K562 (cell line): ENCODE results near the gene MMS19. TPM values are rescaled to one million over a fixed set of nuclear protein-coding genes. Genes with fewer than 3 reads are reported as not detected.

Source experiments
- ATAC-seq: fragments of 200-7000 bp; cut with Tn5 transposase; 3 replicates; pipeline ENCODE4 v1.9.1; 2020; ENCODE audit warnings: moderate library complexity
- BruUV-seq: library from RNA; stranded (reverse); fragments of 400-500 nt; replicated peaks from 2 replicates; lab custom pipeline; 2021; lab: Mats Ljungman, UMichigan
- CTCF ChIA-PET: fragments of 300-600 bp; formaldehyde crosslinking; extraction: SDS; loops from one replicate; lab custom pipeline; 2021; ENCODE audit warnings: low intra/inter-chr PET ratio; lab: Yijun Ruan, JAX
- POLR2A ChIA-PET: fragments of 300-600, 350-650 bp; sonication (Branson Sonifier 250); formaldehyde crosslinking; extraction: SDS; loops from one replicate; lab custom pipeline; 2021; ENCODE audit warnings: antibody characterized with exemption, inconsistent platforms; lab: Yijun Ruan, JAX
- DNase-seq, 4 experiments: peaks; one replicate each; pipeline versions ENCODE4 v3.0.0 to v3.0.0-alpha.2; 2011 to 2018; ENCODE audit warnings: low spot score in 3 of 4, mixed read lengths in 3 of 4; ENCODE audit errors: extremely low read depth in 1 of 4
- FAIRE-seq: peaks from 2 replicates; lab custom pipeline; 2011; peaks lifted over from hg19 to GRCh38; lab: Jason Lieb, UNC
- H2AFZ ChIP-seq: 2 replicates; pipeline ENCODE4 v1.6.0; 2011; ENCODE audit warnings: low read depth, low read length, control low read depth, inconsistent platforms
- H3K27ac ChIP-seq: fragments of 200-600 bp; 3 replicates; pipeline ENCODE4 v1.8.0; 2011; ENCODE audit warnings: low read depth, mild to moderate bottlenecking, control low read depth, inconsistent platforms, low read length, moderate library complexity, mixed read lengths; ENCODE audit errors: extremely low read depth
- H3K27me3 ChIP-seq, 2 experiments: fragments of 300-600 bp in 1 of 2; 2 replicates in 1 of 2; 3 replicates in 1 of 2; pipeline versions ENCODE4 v1.6.0 to v1.8.0; 2011; ENCODE audit warnings: inconsistent platforms in 2 of 2, low read length in 2 of 2, mild to moderate bottlenecking in 1 of 2, mixed read lengths in 1 of 2, moderate library complexity in 1 of 2; ENCODE audit not compliant: control insufficient read depth in 2 of 2, insufficient read depth in 2 of 2
- H3K36me3 ChIP-seq: fragments of 300-600 bp; 3 replicates; pipeline ENCODE4 v1.8.0; 2011; ENCODE audit warnings: mild to moderate bottlenecking, low read length, inconsistent platforms; ENCODE audit not compliant: control insufficient read depth, insufficient read depth
- H3K4me1 ChIP-seq, 2 experiments: fragments of 200-600 bp in 1 of 2; replicated peaks in 1 of 2; 2 replicates in 1 of 2; 3 replicates in 1 of 2; pipeline versions ENCODE4 v1.5.1 to v1.8.0; 2011; ENCODE audit warnings: inconsistent platforms in 2 of 2, low read length in 2 of 2, mild to moderate bottlenecking in 1 of 2, mixed read lengths in 1 of 2, moderate library complexity in 1 of 2; ENCODE audit not compliant: control insufficient read depth in 2 of 2, insufficient read depth in 2 of 2
- H3K4me2 ChIP-seq: 2 replicates; pipeline ENCODE4 v1.6.1; 2011; ENCODE audit warnings: low read length, control low read depth, inconsistent platforms, mixed read lengths; ENCODE audit not compliant: insufficient read depth
- H3K4me3 ChIP-seq: fragments of 200-600 bp; sonication (generic), shearing (Covaris generic); 2 replicates; pipeline ENCODE4 v1.5.1; 2016; ENCODE audit warnings: control low read depth, inconsistent platforms
- H3K79me2 ChIP-seq: fragments of 200-600 bp; 3 replicates; pipeline ENCODE4 v1.8.0; 2011; ENCODE audit warnings: low read length, inconsistent platforms; ENCODE audit not compliant: control insufficient read depth, insufficient read depth
- H3K9ac ChIP-seq, 2 experiments: 2 replicates each; pipeline versions ENCODE4 v1.6.0 to v1.6.1; 2011; ENCODE audit warnings: low read depth in 2 of 2, low read length in 2 of 2, control low read depth in 1 of 2, inconsistent platforms in 1 of 2, mild to moderate bottlenecking in 1 of 2, mixed read lengths in 1 of 2; ENCODE audit not compliant: insufficient read depth in 1 of 2
- H3K9me1 ChIP-seq: one replicate; pipeline ENCODE4 v1.6.0; 2011; ENCODE audit warnings: inconsistent platforms, mild to moderate bottlenecking, low read length, moderate library complexity; ENCODE audit not compliant: control insufficient read depth, insufficient read depth
- H3K9me3 ChIP-seq: replicated peaks from 2 replicates; pipeline ENCODE4 v1.5.1; 2011; ENCODE audit warnings: low read depth, low read length, inconsistent platforms; ENCODE audit not compliant: control insufficient read depth, insufficient read depth
- H4K20me1 ChIP-seq: replicated peaks from 2 replicates; pipeline ENCODE4 v1.6.1; 2011; ENCODE audit warnings: low read length, inconsistent platforms, mixed read lengths; ENCODE audit not compliant: control insufficient read depth, insufficient read depth
- HDGF ChIP-seq: fragments of 450-650 bp; IDR thresholded peaks from 2 replicates; pipeline ENCODE4 v1.6.1; 2016
- HIVEP1 ChIP-seq: fragments of 250-450 bp; sonication (Bioruptor Pico); IDR thresholded peaks from 2 replicates; pipeline ENCODE4 v1.4.0; 2020; ENCODE audit warnings: mild to moderate bottlenecking
- HMGN3 ChIP-seq: IDR thresholded peaks from 2 replicates; pipeline ENCODE4 v1.6.1; 2011; ENCODE audit warnings: borderline replicate concordance, low read depth, mild to moderate bottlenecking, mixed read lengths, low read length; ENCODE audit not compliant: insufficient read length; ENCODE audit errors: extremely low read depth
- IRF2 ChIP-seq: sonication (generic); formaldehyde crosslinking; IDR thresholded peaks from 2 replicates; pipeline ENCODE4 v1.8.1; 2022; ENCODE audit warnings: mild to moderate bottlenecking, missing genetic modification reagents
- NR2F6 ChIP-seq: fragments of 450-650 bp; formaldehyde crosslinking; IDR thresholded peaks from 2 replicates; pipeline ENCODE4 v1.4.0; 2020; ENCODE audit warnings: mild to moderate bottlenecking
- SMC3 ChIP-seq: conservative IDR thresholded peaks from 2 replicates; pipeline ENCODE4 v1.6.1; 2011; ENCODE audit warnings: low read depth, low read length, improper control_type of control experiment; ENCODE audit not compliant: insufficient read depth
- ZSCAN32 ChIP-seq: fragments of 450-650 bp; formaldehyde crosslinking; IDR thresholded peaks from 2 replicates; pipeline ENCODE4 v1.4.0; 2020; ENCODE audit warnings: mild to moderate bottlenecking, moderate library complexity
- WGBS: fragments of 100-300 bp; shearing (Covaris generic); methylation state at CpG from one replicate; pipeline ENCODE4 v1.1.6; 2016; ENCODE audit warnings: low coverage, mixed read lengths; ENCODE audit not compliant: insufficient coverage; ENCODE audit errors: missing lambda C conversion rate; 5-methylcytosine and 5-hydroxymethylcytosine counted together
- in situ Hi-C: fragments of 300-500 bp; cut with MboI; formaldehyde crosslinking; loops from 4 replicates; pipeline ENCODE4 v1.15.0; 2018; ENCODE audit warnings: inconsistent platforms, mixed read lengths
- intact Hi-C: fragments of 100-400 bp; cut with micrococcal nuclease; formaldehyde crosslinking; loops from 2 replicates; pipeline ENCODE4 v1.14.2; 2022
- polyA plus RNA-seq, 8 experiments: library from polyadenylated mRNA; depleted of rRNA in 4 of 8; stranded (reverse) in 5 of 8; unstranded in 3 of 8; fragments of >200 nt; fragmentation: Nextera tagmentation in 2 of 8; fragmentation: Illumina TruSeq in 1 of 8; extraction: Ambion mirVana in 2 of 8; extraction: Trizol in 1 of 8; gene quantifications; 2 replicates each; pipeline versions ENCODE4 v1.2.1 to v1.2.3, GENCODE V29; 2011 to 2014; ENCODE audit warnings: inconsistent platforms in 1 of 8, missing spikeins in 1 of 8
- total RNA-seq, 7 experiments: library from RNA; depleted of rRNA in 6 of 7; stranded (reverse); fragments of >200 nt in 6 of 7; fragmentation: Illumina TruSeq in 2 of 7; extraction: Trizol in 2 of 7; gene quantifications; 2 replicates each; pipeline versions ENCODE4 v1.2.1 to v1.2.3, GENCODE V29; 2011 to 2021; ENCODE audit warnings: low replicate concordance in 1 of 7
- TF ChIP-seq, protein P1 (sequence below): fragments of 450-650 bp; formaldehyde crosslinking; IDR thresholded peaks from 2 replicates; pipeline ENCODE4 v1.4.0; 2022; ENCODE audit warnings: missing genetic modification characterization
- TF ChIP-seq, protein P2 (sequence below): fragments of 250-450 bp; sonication (Bioruptor Pico); IDR thresholded peaks from 2 replicates; pipeline ENCODE4 v1.8.0; 2022; ENCODE audit warnings: inconsistent platforms, mild to moderate bottlenecking, moderate library complexity, borderline replicate concordance
- TF ChIP-seq, protein P3 (sequence below): fragments of 200-800 bp; sonication (Bioruptor generic); IDR thresholded peaks from 2 replicates; pipeline ENCODE4 v1.6.1; 2016; ENCODE audit warnings: missing genetic modification characterization, missing compliant biosample characterization
- TF ChIP-seq, protein P4 (sequence below): fragments of 450-650 bp; IDR thresholded peaks from 2 replicates; pipeline ENCODE4 v1.6.1; 2016; ENCODE audit warnings: missing biosample characterization, missing genetic modification characterization

MMS19 gene
- total and polyA plus RNA-seq, 9 of the 15 experiments (the other 6 are each of a cell fraction or from before 2014, with no cell fraction given), result 40.1 to 110 (median 62.9) TPM

DNA sequence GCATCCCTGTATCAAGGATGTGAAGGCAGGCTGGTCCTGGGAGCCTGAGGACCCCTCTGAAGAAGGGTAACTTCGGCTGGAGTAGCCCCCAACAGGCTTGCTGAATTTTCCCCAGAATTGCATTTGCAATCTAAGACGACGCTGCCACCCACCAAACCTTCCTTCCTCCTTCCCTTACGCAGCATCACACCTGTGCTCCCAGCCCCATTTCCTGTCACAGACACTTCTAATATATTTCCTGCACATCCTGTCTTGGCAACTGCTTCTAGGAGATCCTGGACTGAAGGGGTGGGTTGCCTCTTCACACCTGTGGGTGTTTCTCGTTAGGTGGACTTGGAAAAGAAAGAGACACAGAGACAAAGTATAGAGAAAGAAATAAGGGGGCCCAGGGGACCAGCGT is 81.7 kb downstream of the MMS19 start:
- 93% methylated on average over 3 of the region's 6 CpGs for WGBS
- no peak overlapping the region for H3K4me3 ChIP-seq
- ATAC-seq, result no peak
- ChIA-PET CTCF (no interaction called here), POLR2A (no interaction called here)
- H3K9me3 ChIP-seq, result no peaks in the 10 kb centered on the region
- H3K9me1 ChIP-seq, result no peaks in the 10 kb centered on the region
- H3K4me1 ChIP-seq, result peaks cover 16 to 26% of the 10 kb centered on the region in 2 experiments; a peak in 3 of 5 replicates
- no peak overlapping the region for H3K4me2 ChIP-seq
- H4K20me1 ChIP-seq, result no peaks in the 10 kb centered on the region
- in situ Hi-C loops, result no loop called here
- BruUV-seq, result no TSS peak
- H3K27ac ChIP-seq, result no peak overlapping the region; the same call in 2 of the 3 replicates
- FAIRE-seq, result no peak
- no peaks in the 10 kb centered on the region for H3K79me2 ChIP-seq
- no peak overlapping the region for H3K9ac ChIP-seq
- no peaks in the 10 kb centered on the region; the same call in 2 of the 3 replicates for H3K36me3 ChIP-seq
- no peak for DNase-seq
- no peak overlapping the region for H2AFZ ChIP-seq
- intact Hi-C loops, result no loop called here
- no peaks in the 10 kb centered on the region for H3K27me3 ChIP-seq
- TF ChIP-seq NR2F6 (no peak), IRF2 (CRISPR knock-in tag) (no peak), ZSCAN32 (CRISPR knock-in tag) (no peak), HMGN3 (no peak), HDGF (no peak), SMC3 (no peak), HIVEP1 (no peak)
- TF ChIP-seq, protein P1, sequence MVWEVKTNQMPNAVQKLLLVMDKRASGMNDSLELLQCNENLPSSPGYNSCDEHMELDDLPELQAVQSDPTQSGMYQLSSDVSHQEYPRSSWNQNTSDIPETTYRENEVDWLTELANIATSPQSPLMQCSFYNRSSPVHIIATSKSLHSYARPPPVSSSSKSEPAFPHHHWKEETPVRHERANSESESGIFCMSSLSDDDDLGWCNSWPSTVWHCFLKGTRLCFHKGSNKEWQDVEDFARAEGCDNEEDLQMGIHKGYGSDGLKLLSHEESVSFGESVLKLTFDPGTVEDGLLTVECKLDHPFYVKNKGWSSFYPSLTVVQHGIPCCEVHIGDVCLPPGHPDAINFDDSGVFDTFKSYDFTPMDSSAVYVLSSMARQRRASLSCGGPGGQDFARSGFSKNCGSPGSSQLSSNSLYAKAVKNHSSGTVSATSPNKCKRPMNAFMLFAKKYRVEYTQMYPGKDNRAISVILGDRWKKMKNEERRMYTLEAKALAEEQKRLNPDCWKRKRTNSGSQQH (CRISPR knock-in tag), result no peak
- TF ChIP-seq, protein P2, sequence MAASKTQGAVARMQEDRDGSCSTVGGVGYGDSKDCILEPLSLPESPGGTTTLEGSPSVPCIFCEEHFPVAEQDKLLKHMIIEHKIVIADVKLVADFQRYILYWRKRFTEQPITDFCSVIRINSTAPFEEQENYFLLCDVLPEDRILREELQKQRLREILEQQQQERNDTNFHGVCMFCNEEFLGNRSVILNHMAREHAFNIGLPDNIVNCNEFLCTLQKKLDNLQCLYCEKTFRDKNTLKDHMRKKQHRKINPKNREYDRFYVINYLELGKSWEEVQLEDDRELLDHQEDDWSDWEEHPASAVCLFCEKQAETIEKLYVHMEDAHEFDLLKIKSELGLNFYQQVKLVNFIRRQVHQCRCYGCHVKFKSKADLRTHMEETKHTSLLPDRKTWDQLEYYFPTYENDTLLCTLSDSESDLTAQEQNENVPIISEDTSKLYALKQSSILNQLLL, result no peak
- TF ChIP-seq, protein P3, sequence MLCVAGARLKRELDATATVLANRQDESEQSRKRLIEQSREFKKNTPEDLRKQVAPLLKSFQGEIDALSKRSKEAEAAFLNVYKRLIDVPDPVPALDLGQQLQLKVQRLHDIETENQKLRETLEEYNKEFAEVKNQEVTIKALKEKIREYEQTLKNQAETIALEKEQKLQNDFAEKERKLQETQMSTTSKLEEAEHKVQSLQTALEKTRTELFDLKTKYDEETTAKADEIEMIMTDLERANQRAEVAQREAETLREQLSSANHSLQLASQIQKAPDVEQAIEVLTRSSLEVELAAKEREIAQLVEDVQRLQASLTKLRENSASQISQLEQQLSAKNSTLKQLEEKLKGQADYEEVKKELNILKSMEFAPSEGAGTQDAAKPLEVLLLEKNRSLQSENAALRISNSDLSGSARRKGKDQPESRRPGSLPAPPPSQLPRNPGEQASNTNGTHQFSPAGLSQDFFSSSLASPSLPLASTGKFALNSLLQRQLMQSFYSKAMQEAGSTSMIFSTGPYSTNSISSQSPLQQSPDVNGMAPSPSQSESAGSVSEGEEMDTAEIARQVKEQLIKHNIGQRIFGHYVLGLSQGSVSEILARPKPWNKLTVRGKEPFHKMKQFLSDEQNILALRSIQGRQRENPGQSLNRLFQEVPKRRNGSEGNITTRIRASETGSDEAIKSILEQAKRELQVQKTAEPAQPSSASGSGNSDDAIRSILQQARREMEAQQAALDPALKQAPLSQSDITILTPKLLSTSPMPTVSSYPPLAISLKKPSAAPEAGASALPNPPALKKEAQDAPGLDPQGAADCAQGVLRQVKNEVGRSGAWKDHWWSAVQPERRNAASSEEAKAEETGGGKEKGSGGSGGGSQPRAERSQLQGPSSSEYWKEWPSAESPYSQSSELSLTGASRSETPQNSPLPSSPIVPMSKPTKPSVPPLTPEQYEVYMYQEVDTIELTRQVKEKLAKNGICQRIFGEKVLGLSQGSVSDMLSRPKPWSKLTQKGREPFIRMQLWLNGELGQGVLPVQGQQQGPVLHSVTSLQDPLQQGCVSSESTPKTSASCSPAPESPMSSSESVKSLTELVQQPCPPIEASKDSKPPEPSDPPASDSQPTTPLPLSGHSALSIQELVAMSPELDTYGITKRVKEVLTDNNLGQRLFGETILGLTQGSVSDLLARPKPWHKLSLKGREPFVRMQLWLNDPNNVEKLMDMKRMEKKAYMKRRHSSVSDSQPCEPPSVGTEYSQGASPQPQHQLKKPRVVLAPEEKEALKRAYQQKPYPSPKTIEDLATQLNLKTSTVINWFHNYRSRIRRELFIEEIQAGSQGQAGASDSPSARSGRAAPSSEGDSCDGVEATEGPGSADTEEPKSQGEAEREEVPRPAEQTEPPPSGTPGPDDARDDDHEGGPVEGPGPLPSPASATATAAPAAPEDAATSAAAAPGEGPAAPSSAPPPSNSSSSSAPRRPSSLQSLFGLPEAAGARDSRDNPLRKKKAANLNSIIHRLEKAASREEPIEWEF (CRISPR knock-in tag), result no peak
- TF ChIP-seq, protein P4, sequence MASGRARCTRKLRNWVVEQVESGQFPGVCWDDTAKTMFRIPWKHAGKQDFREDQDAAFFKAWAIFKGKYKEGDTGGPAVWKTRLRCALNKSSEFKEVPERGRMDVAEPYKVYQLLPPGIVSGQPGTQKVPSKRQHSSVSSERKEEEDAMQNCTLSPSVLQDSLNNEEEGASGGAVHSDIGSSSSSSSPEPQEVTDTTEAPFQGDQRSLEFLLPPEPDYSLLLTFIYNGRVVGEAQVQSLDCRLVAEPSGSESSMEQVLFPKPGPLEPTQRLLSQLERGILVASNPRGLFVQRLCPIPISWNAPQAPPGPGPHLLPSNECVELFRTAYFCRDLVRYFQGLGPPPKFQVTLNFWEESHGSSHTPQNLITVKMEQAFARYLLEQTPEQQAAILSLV (tag), result no peak
